ENCODE measurements around the gene FIGN.

GRCh38 chr2:163717515-163717914 is 18.3 kb downstream of the FIGN start:
- TF ChIP-seq CTCF (IDR thresholded peaks at IDR 0.05; ENCODE audit: low read length), result no peak
- no peak for TF ChIP-seq EZH2 (IDR thresholded peaks at IDR 0.05; ENCODE audit: borderline replicate concordance, low read length)
